A172 (cell line): Measurements from ENCODE around the gene ZWINT. TPM values are rescaled to one million over a fixed set of nuclear protein-coding genes. Genes with fewer than 3 reads are reported as not detected.

ENCODE experiments used
- DNase-seq: peaks from one replicate; pipeline ENCODE4 v3.0.0-alpha.2; 2015; ENCODE audit warnings: low spot score
- total RNA-seq: library from RNA; depleted of rRNA; stranded (reverse); fragments of >200 nt; shearing (Covaris generic); gene quantifications from 2 replicates; pipeline ENCODE4 v1.2.3, GENCODE V29; 2014; rRNA removed

ZWINT gene, protein sequence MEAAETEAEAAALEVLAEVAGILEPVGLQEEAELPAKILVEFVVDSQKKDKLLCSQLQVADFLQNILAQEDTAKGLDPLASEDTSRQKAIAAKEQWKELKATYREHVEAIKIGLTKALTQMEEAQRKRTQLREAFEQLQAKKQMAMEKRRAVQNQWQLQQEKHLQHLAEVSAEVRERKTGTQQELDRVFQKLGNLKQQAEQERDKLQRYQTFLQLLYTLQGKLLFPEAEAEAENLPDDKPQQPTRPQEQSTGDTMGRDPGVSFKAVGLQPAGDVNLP
- total RNA-seq = 135 and 170 TPM in 2 replicates

DNA sequence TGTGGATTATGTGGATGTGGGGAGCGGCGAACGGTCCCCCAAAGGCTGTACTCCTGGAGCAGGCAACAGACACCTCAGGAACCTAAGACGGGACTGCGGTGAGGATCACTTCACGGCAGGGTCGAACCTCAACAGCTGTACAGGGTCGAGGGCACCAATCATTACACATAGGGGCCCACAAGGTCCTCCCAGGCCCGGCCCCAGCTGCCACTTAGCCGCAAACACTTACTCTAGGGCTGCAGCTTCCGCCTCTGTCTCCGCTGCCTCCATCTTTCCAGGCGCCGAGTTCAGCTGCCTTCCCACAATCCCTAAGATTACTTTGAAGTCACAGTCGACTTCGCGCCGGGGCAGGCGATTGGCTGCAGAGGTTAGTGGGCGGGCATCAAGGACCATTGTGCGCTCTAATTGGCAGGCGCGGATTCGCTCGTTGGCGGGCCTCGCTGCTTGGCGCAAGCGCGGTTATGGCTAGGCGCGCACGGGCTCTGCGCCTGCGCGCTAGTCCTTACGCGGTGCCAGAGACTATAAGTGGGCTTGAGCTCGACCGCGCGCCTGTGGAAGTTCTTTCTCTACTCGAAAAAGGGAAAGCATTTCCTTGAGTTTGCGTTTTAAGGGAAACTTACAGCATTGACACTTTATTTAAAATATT lies at the start of gene ZWINT:
ZWINT (minus strand) TSS at position 293 of the 646 bp plus-strand sequence; CDS start at position 270, 23 bp downstream.
- DNase-seq = peak; percentile 97

DNA sequence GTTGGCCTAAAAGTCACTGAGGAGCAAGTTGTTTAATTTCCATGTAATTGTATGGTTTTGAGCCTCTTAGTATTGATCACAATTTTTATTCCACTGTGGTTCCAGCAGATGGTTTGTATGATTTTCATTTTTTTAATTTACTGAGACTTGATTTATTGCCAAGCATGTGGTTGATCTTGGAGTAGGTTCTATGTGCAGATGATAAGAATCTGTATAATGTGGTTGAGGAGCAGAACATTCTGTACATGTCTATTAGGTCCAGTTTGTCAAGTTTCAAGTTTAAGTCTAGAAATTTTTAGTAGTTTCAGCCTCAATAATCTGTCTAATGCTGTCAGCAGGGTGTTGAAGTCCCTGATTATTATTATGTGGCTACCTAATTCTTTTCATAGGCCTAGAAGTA lies 22.7 kb upstream of the ZWINT start:
- DNase-seq = no peak

DNA sequence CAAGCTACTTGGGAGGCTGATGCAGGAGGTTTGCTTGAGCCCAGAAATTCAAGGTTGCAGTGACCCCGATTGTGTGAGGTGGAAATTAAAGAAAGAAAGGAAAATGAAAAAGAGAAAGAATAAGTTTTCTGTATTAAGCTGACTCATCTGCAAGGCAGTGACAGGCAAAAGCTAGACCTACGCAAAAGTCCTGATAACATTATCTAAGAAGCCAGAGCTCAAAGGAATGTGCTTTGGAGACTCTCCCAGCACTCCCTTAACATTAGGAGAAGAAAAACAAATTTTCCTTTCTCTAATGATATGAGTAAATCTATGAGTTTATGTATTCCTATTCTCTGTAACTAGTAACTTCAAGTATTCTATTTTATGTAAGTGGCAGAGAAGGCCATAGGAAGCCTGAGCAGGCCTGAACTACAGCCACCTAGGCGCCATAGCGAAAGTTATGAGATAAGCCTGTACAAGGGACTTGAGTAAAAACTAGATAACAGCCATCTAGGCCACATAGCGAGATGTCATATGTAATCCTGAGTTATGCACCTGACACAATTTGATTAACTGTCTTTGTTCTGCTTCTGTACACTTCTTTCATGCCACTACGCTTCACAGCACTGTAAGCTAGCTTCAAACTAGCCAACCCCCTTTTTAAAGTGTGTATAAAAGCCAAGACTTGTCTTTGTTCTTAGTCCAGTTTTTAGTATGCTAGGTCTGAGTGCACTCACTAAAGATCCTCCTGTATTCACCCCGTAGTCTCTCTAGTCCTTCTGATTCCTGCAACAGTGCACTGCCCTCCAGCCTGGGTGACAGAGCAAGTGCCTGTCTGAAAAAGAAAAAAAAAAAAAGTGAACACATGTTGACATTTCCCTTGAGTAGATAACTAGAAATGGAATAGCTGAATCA lies 9.4 kb upstream of the ZWINT start:
- peak; percentile 25 for DNase-seq

DNA sequence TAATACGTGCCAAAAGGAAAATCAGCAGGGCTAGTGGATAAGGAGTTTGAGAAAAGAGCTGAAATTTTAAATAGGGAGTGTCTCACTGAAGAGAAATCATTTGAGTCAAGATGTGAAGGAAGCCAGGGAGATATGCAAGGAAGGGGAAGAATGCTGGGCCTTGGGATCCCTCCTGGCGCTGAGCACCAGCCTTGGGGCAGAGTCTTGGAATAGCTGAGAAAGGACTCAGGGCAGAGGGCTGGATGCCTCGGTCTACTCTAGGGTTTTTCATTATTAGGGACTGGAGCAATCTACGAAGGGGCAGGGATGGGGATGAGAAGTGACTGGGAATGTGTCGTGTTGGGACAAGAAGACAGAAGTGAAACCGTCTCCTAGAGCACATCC lies 484 bp downstream of the ZWINT start:
- DNase-seq = no peak

DNA sequence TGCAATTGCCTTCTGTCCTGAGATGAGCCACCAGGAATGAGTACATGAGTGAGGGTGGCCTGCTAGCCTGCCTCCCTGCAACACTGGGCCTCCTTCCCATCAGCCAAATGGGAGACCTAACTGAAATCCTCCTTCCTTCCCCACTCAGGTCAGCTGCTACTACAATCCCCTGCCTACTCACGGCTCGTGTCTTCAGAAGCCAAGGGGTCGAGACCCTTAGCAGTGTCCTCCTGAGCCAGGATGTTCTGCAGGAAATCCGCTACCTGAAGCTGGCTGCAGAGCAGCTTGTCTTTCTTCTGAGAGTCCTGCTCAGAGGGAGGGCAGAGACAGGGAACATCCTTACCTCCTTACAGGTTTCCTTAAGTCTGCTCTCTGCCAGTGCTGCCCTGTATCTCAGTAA lies 1.2 kb downstream of the ZWINT start:
- DNase-seq = no peak

DNA sequence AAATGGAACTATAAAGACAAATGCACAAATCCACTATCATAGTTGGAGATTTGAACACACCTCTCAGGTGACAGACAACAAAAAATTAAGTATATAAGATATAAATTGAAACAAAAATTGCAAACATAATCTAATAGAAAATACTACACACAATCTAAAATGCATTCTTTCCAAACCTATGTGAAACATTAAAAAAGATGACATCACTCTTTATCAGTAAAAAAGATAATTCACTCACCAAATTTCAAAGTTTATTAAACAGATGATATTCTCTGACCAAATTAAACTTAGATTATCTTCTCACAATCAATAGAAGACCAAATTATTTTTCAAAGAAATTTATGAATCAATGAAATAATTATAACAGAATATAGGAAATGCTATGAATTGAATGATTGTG lies 4.0 kb downstream of the ZWINT start:
- DNase-seq = no peak

DNA sequence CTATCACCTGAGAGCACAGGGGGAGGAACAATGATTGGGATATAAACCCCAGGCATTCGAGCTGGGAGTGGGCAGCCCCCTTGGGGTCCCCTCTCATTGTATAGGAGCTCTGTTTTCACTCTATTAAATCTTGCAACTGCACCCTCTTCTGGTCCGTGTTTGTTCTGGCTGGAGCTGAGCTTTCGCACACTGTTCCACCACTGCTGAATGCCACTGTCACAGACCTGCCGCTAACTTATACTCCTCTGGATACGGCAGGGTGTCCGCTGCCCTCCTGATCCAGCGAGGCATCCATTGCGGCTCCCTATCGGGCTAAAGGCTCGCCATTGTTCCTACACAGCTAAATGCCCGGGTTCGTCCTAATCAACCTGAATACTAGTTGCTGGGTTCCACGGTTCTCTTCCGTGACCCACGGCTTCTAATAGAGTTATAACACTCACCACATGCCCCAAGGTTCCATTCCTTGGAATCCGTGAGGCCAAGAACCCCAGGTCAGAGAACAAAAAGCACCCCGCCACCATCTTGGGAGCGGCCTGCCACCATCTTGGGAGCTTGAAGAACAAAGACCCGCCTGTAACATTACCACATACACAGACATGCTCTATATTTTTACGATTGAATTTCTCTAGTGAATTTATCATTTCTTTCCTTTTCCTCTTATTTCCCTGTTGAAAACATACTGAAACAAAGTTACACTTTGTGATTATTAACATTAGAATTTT lies 9.0 kb downstream of the ZWINT start:
- no peak for DNase-seq

DNA sequence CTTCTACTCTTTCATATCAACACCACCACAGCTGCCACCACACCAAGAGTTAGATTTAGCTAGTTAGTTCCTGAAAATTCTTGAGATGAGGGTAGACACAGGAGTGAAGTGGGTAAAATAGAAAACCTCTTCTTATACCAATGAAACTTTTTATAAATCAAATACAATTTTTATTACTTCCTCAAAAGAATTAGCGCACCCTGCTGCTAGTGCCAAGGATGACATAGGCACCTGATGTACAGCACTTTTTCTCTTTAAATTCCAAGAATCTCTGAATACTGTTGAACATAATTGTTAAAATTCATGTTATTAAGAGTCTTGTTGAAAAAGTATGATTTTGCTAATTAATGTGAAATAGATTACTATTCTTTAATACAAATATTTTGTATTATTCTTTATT lies 11.4 kb downstream of the ZWINT start:
- DNase-seq = no peak

DNA sequence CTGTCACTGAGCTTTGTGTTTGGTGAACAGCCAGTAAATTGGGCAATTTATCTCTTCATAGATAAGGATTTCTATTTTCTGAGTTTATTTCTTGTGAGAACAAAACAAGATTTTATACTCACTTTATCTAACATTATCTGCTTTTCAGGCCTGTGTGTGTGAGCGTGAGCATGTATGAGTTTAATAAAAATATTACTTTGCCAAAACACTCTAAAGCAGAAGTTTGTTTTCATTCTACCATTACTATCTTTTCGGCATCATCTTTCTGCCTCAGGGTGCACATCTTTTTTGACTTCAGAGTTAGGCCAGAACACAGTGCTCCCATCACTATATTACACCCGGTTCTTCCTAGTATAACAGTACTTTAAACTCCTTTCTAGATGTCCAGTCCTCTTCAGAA lies 13.0 kb downstream of the ZWINT start:
- DNase-seq = no peak

DNA sequence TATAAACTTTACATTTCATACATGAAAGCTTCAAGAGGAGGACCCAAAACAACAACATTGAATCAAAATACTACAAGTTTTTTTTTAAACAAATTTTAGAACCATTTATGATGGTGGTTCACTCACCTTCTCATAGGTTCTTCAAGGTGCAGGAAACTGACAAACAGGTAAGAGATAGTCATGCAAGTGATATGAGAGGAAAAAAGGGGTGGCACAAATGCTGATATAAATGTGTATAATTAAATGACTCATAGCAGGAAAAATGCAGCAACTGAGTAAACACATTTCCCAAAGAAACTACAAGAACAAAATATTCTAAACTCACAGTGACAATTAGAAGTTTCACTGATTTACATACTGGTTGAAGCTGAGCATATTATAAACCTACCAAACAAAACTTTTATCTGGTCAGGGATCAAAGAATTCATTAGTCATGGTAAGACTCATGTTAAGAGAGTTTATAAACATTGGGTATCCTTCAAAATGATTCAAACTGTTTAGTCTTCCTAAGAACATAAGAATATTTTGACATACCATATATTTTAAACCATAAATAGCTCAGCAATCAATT lies 14.1 kb downstream of the ZWINT start:
- peak; percentile 17 for DNase-seq

DNA sequence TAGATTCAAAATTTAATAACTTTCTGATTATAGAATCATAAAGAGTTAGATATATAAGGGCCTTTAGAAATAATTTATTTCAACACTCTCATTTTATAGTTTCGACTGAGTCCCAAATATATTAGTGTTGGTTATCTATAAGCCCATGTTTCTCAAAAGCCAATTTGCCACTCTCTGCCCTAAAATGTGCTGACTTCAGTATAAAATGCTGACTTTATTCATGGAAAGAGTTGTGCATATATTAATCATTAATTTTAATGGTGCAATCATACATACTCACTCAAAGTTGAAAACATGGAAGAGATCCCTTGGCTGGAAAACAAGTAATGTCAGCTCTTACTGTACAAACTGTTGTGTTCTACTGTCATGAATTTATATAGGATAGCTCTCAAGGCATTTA lies 19.4 kb downstream of the ZWINT start:
- DNase-seq = no peak

DNA sequence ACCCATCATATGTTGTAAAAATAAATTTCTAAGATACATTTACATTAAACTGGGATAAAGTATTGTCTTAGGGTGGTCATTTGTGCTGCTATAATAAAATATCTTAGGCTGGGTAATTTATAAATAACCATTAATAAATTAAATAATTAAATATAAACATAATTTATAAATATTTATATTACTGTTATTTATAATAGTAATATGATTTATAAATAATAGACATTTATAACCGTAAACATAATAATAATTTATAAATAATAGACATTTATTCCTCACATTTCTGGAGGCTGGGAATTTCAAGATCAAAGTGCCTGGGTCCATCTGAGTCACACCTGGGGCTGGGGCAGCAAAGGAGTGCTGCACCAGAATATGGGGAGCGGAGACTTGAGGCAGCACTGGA lies 31.1 kb downstream of the ZWINT start:
- no peak for DNase-seq

DNA sequence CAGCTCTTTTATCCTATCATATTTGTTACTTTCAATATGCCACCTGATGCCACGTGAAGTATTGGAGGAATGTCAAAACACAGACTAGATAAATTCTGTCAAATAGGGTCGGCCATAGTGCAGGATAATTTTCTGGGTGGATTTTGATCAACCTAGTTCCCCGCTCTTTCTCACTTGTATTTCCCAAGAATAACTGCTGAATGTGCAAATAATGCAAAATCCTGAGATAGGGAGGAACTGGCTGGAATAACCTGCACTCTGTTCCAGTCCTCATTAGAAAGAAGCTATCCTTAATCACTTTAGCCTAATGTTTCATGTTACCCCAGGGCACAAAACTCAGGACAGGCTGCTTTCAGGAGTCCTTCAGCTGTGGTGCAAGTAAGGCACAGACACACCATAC lies 33.9 kb downstream of the ZWINT start:
- no peak for DNase-seq

DNA sequence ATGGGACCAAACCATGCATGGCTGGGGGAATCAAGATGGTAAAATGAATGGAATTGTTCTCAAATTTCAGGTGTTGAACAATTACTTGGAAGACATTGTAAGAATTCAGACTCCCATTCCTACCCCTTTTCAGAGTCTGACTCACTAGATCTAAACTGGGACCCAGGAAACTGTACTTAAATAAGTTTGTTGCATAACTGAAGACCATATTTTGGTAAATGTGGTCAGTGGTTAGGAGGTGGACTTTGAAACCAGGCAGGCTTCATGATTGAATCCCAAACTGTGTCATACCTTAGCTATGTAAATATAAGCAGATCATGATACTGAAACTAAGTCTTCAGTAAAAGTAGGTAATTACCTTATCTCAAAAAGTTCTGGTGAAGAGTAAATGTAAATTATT lies 41.7 kb downstream of the ZWINT start:
- peak; percentile 42 for DNase-seq

DNA sequence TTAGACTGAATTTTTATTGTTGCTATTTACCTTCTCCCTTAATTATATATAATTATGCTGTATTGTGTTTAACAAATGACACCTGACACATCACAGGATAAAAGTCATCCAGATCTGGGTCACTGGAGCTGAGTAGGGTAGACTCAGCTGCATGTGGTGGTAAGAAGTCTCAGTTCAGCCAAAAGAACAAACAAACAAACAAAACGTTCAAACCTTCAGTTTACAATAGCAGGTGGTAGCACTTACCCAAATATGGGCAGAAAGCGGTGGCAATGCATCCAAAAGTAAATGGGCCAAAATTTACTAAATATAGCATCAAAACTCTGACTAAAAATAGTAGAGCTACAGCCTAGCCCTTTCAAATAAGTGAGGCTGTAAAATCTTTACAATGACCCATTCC lies 42.2 kb downstream of the ZWINT start:
- no peak for DNase-seq

DNA sequence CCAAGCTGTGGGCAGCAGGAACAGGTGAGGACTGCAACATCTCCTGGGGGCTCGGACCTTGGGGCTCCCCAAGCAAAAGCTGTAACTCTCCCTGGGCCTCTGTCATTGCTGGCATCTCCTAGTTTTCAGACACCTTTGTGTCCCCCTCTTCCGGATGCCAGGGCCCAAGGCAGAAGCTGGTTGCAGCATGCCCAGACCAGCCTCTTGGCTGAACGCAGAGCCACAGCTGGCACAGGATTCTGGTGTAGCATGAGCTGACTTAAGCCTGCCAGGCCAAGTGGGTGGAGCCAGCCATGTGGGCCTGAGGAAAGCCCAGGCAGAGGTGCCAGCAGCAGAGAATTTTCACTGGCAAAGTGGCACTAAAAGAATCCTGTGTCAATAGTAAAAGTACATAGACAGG lies 43.5 kb downstream of the ZWINT start:
- DNase-seq = no peak

DNA sequence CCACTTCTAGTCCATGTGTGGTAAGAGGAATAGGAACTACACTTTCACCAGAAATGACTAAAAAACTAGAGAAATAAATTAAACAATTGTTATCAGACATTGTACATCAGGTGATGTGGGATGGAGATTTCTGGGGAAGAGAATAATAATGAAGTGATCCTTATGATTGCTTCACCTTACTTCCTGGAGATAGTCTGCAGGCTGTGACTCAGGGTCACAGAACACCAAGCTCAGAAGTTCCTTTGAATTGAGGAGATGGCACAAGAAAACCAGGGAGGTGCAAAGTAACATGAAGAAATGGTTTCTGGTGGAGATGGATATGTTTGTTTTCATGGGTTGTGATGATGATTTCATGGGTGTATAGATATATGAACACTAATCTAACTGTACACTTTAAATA lies 44.5 kb downstream of the ZWINT start:
- no peak for DNase-seq
